ENCODE measurements around the gene ZNF280B.
"Not testable (repeated sequence)": the region's sequence is repeated elsewhere in the genome, so short reads cannot be mapped to it uniquely, and the experiment has no call there.

Gene ZNF280B

GRCh38 chr22:22535662-22536061 lies 27.1 kb upstream of the ZNF280B start:
- FAIRE-seq, result no peak
- no peak for DNase-seq (ENCODE audit: insufficient read length, low spot score)
- no peak for TF ChIP-seq CTCF (IDR thresholded peaks at IDR 0.05; ENCODE audit: insufficient read depth, missing control alignments)

GRCh38 chr22:22534604-22535415 lies 26.3 kb upstream of the ZNF280B start:
- DNase-seq (ENCODE audit: insufficient read length, low spot score), result no peak
- FAIRE-seq, result no peak
- no peak for TF ChIP-seq CTCF (IDR thresholded peaks at IDR 0.05; ENCODE audit: insufficient read depth, missing control alignments)

- DNase-seq (ENCODE audit: insufficient read length, low spot score) (no peak), FAIRE-seq (no peak)
- no peak for TF ChIP-seq CTCF (IDR thresholded peaks at IDR 0.05; ENCODE audit: insufficient read depth, missing control alignments)
These were observed 25.3 kb upstream of the ZNF280B start for GRCh38 chr22:22533863-22534262.

- no peak for TF ChIP-seq CTCF (IDR thresholded peaks at IDR 0.05; ENCODE audit: insufficient read depth, missing control alignments)
- no peak for DNase-seq (ENCODE audit: insufficient read length, low spot score)
- no peak for FAIRE-seq
These were observed 24.9 kb upstream of the ZNF280B start for GRCh38 chr22:22533417-22533816.

GRCh38 chr22:22532547-22533071 lies 24.1 kb upstream of the ZNF280B start:
- not testable (repeated sequence) for DNase-seq (ENCODE audit: insufficient read length, low spot score); FAIRE-seq

GRCh38 chr22:22531770-22532546 lies 23.4 kb upstream of the ZNF280B start:
- TF ChIP-seq CTCF (IDR thresholded peaks at IDR 0.05; ENCODE audit: insufficient read depth, missing control alignments), result no peak
- DNase-seq (ENCODE audit: insufficient read length, low spot score) (no peak), FAIRE-seq (no peak)

GRCh38 chr22:22528780-22529179 lies 20.2 kb upstream of the ZNF280B start:
- FAIRE-seq, result no peak
- DNase-seq (ENCODE audit: insufficient read length, low spot score), result no peak
- TF ChIP-seq CTCF (IDR thresholded peaks at IDR 0.05; ENCODE audit: insufficient read depth, missing control alignments), result no peak

Measured in D721Med (cell line).